GM21360 (cell line): ENCODE data around the gene CAMK1D.

Experiments used
- ATAC-seq: cut with Tn5 transposase; IDR thresholded peaks from one replicate; pipeline ENCODE4 v1.9.1; 2021; ENCODE audit warnings: mild to moderate bottlenecking, moderate library complexity; ENCODE audit not compliant: unreplicated experiment

The CAMK1D gene

GRCh38 chr10:12588091-12588860 is 238.9 kb downstream of the CAMK1D start:
- ATAC-seq, result no peak

DNA sequence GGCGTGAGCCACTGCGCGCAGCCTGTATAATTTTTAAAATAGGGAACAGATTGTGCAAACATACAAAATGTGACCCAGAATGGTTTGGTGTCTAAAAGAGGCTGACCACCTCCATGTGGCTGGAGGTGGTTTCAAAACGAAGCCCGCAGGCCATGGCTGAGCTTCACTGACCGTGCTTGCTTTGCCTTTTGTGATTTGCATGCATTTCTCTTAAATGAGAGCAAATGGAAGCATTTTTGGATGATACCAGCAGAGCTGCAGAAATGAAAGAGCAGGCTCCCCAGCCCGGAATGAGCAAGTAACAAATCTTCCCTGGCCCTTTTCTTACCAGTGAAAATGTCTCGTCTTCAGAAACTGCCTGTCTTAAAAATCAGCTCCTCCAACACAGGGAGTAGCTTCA is 239.9 kb downstream of the CAMK1D start:
- no peak for ATAC-seq

GRCh38 chr10:12589791-12590190 is 240.4 kb downstream of the CAMK1D start:
- no peak for ATAC-seq

DNA sequence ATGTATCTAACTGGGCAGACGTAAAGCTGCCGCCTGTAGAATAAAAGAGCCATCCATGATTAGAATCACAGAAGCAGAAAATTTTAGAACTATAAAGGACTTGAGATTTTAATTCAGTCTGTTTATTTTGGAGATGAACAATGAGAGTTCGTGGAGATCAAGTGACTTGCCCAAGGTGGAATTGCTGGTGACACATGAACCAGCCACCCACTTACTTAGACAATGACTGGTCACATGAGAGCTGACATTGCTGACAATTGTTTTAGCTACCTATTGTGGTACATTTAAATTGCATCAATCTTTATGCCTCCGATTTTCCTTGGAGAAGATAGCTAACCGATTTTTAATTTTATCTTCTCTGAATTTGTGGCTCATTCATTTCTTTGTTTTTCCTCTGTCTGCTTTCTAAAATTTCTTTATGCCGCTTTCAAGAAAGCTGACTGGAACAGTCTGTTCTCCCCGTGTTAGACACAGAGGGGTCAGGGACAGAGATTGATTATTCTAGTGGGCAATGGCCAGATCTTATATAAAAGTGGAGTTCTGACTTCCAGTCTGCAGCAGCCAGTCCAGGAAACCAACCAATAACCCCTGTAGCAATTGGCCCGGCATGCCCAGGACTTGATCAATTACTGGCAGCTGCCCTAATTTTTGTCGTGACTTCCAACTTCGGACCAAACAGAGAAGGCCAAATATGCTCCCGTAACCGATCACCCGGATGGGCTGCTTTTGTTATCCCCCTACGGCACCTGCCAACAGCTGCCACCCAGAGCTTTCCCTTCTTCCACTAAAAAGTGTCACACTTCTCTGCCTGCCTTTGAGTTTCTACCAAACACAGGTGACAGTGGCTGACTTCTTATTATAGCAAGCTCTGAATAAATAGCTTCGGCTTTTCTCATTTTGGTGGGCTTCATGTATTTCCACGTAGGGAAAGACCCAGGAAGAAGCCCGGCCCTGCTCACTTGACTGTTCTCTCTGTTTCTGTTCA is 241.6 kb downstream of the CAMK1D start:
- ATAC-seq, result no peak

DNA sequence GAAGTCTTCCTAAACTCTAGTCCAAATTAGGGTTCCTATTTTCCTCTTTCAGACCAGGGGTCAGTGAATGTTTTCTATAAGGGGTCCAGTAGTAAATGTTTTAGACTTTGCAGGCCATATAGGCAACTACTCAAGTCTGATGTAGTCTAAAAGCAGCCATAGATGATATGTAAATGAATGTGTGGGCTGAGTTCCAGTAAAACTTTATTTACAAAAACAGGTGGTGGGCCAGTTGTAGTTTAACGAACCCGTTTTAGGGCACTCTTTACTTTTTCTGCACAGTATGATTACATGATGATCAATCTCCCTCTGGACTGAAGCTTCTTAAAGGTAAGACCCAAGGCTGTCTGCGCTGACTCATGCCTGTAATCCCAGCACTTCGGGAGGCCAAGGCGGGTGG is 243.6 kb downstream of the CAMK1D start:
- no peak for ATAC-seq

GRCh38 chr10:12594448-12594944 is 245.1 kb downstream of the CAMK1D start:
- ATAC-seq, result no peak

GRCh38 chr10:12595936-12596576 is 246.7 kb downstream of the CAMK1D start:
- ATAC-seq, result no peak

DNA sequence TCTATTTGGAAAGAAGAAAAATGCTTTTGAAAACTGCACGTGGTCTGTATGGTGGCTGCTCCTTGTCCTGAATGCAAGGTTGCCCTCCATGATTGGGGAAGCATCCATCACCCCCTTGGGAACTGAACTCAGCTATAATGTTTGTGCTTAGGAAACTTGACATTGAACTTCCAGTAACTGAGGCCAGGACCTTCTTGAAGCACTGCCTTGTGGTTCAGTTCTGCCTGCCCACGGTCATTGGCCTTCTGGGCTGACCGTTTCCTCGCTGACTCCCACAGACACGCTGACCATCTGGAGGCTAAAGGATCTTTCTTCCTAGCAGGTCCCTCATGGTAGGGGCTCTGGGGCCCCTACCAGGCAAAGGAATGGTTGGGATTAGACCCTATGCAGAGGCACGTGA is 247.8 kb downstream of the CAMK1D start:
- ATAC-seq, result no peak

- ATAC-seq, result no peak
These were observed 248.7 kb downstream of the CAMK1D start for GRCh38 chr10:12597788-12598765.

DNA sequence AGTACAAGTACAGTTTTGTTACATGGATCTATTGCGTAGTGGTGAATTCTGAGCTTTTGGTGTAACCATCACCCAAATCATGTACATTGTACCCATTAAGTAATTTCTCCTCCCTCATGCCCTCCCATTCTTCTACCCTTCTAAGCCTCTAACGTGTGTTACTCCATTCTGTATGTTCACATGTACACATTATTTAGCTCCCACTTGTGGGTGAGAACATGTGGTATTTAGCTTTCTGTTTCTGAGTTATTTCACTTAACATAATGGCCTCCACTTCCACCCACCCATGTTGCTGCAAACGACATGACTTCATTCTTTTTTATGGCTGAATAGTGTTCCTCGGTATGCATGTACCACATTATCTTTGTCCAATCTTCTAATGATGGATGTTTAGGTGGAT is 251.3 kb downstream of the CAMK1D start:
- no peak for ATAC-seq

GRCh38 chr10:12602521-12602920 is 253.2 kb downstream of the CAMK1D start:
- no peak for ATAC-seq

DNA sequence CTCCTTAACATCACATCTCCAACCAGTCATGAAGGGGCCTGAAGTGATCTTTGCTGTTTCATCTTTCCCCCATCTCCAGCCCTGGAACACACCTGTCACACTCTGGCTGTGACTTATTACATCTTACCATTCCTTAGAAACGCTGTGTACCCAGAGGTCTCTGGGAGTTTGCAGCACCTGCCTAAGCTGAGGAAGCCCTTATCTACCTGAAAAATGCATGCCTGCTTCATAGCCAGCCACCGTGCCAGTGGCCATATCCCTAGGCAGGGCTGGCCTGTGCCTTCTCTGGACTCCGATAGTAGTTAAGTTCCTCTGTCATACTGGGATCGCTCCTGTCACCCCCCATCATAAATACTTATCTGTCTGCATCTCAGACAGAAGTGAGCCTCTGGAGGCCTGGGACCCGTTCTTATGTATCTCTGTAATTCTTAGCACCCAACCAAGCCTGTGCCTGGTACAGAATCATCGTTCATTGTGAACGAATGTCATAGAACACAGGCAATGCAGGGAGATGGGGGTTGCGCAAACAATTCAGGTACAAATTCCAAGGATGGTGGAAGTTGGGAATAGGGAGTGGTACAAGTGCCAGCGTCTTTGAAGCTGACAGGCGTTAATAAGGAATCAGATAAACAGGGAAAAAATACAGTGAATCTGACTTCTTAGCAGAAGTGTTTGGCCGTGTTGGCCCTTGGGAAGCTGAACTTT is 254.6 kb downstream of the CAMK1D start:
- no peak for ATAC-seq

DNA sequence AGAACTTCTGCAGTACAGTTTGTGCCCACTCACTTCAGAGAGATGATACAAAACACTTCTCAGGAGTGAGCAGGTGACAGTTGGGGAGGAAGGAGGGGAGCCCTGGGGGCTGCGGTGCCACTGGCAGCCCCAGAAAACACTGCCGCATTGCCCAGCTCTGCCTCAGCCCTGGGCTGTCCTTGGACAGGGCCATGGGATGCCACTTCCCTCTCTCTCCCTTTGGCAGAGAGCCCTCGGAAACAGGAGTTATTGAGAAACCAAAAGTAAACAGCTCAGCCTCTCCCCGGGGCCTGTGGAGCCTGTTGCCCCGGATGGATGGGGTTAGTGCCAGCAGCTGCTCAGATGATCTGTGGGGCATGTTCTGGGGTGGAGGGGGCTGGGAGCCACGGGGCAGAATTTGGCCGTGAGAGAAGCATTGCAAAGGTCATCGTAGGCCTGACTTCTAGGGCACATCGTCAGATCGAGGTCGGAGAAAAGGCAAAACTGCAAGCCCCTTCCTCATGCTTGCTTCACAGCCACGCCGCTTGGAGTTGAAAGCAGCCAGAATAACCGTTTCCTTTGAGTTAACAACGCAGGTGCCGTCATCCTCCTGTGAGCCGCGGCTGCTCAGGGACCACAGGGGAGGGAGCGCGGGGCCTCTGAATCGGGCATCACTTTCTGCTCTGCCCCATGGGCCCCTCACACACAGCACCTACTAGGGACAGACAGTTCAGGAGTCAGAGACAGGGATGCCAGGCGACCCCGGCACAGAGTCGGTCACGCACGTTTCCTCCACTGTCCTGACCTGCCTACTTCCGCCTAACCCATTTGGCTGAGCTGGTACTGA is 256.4 kb downstream of the CAMK1D start:
- no peak for ATAC-seq

- no peak for ATAC-seq
These were observed 257.1 kb downstream of the CAMK1D start for GRCh38 chr10:12606461-12606860.

- ATAC-seq, result no peak
These were observed 259.4 kb downstream of the CAMK1D start for GRCh38 chr10:12608761-12609160.

DNA sequence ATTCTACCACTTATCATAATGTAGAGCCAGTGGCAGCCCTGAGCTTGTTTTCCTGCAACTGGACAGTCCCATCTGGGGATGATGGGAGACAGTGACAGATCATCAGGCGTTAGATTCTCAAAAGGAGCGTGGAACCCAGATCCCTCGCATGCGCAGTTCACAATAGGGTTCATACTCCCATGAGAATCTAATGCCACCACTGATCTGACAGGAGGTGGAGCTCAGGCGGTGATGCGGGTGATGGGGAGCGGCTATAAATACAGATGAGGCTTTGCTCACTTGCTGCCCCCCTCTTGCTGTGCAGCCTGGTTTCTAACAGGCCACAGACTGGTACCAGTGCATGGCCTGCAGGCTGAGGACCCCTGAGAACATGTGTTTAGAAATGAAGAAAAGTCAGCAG is 260.1 kb downstream of the CAMK1D start:
- no peak for ATAC-seq

DNA sequence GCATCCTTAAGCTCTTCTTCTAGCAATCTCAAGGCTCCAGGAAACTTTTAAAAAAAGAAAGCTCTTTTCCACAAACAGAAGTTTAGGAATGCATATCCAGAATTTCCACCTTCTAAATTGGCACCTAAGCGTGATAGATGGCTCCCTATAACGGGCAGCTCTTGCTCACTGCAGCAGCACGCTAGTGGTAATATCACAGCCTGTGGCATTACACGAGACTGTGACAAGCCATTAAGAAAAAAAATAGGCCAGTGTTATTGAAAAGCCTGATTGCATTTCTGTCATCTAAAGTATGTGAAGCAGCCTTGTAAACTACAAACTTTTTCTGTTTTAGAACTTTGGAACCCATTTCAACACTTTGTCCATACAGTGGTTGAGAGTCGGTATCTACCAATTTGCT is 263.8 kb downstream of the CAMK1D start:
- ATAC-seq, result no peak

DNA sequence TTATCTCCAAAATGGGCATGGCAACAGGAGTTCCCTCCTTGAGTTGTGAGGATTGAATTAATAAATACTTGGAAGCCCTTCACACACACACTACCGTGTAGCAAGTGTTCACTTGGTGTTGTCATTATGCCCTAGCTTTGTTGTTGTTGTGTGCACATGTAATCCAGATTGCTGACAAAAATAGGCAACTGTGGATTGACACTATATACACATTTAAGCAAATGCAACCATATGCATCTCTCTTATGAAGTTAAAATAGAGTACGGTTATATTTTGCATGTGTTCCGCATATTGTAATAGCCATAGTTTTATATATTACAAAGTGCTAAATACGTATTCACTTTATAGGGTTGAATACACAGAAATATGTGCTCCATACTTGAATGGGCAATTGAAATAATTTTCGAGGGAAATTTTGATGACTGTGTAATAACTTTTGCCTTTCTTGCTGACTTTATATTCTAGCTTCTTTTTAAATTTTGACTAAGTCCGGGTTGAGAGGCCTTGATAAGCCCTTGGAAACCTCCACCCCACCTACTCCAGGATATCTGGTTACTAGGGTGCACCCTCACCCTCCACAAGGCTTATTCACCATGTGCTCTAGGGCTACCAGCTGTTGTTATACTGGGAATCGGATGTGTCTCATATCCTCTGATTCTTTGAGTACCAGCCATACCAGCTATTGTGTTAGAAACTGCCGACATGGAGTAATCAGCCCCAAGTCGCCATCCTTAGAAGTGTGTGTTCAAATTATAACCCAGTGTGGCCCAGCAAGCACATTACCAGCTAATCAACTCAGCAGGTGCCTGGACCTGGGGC is 265.0 kb downstream of the CAMK1D start:
- ATAC-seq, result no peak
